ENCODE data around the gene COLEC12. TPM values are rescaled to one million over a fixed set of nuclear protein-coding genes. Genes with fewer than 3 reads are reported as not detected.

The COLEC12 gene
- total RNA-seq, 4 donors from 2014 or later = 5.1 to 14.5 (median 6.9) TPM

DNA sequence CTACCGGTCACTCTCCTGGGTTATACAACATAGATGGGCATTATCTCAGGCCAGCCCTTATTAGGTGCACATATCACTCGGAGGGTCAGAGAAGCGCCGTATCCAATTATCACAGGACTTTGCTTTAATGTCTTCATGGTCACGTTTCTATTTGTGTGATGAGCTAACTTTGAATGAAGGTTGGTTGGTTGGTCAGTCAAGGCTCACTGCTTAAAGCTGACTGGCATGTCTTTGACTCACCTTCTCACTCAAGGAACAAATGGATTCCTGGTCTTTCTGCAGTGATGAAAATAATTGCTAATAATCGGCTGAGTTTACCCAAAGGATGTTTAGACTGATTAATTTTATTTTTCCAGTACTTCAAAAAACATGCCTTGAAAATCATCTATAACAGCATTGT lies 39.7 kb downstream of the COLEC12 start:
- no peak overlapping the region for H3K4me3 ChIP-seq (ENCODE audit: low read depth, poor library complexity, severe bottlenecking)
- TF ChIP-seq, protein P1, sequence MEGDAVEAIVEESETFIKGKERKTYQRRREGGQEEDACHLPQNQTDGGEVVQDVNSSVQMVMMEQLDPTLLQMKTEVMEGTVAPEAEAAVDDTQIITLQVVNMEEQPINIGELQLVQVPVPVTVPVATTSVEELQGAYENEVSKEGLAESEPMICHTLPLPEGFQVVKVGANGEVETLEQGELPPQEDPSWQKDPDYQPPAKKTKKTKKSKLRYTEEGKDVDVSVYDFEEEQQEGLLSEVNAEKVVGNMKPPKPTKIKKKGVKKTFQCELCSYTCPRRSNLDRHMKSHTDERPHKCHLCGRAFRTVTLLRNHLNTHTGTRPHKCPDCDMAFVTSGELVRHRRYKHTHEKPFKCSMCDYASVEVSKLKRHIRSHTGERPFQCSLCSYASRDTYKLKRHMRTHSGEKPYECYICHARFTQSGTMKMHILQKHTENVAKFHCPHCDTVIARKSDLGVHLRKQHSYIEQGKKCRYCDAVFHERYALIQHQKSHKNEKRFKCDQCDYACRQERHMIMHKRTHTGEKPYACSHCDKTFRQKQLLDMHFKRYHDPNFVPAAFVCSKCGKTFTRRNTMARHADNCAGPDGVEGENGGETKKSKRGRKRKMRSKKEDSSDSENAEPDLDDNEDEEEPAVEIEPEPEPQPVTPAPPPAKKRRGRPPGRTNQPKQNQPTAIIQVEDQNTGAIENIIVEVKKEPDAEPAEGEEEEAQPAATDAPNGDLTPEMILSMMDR (IDR thresholded peaks at IDR 0.05) = no peak
- no peak for TF ChIP-seq POLR2A (IDR thresholded peaks at IDR 0.05)
- 93 to 95% methylated on average over 5 of the region's 6 CpGs for WGBS, 2 donors
- intact Hi-C loops (cut with DNase I; ENCODE audit: low total_unique reads) = no loop called here
- DNase-seq (ENCODE audit: low spot score in 2 of 2) = no peak

DNA sequence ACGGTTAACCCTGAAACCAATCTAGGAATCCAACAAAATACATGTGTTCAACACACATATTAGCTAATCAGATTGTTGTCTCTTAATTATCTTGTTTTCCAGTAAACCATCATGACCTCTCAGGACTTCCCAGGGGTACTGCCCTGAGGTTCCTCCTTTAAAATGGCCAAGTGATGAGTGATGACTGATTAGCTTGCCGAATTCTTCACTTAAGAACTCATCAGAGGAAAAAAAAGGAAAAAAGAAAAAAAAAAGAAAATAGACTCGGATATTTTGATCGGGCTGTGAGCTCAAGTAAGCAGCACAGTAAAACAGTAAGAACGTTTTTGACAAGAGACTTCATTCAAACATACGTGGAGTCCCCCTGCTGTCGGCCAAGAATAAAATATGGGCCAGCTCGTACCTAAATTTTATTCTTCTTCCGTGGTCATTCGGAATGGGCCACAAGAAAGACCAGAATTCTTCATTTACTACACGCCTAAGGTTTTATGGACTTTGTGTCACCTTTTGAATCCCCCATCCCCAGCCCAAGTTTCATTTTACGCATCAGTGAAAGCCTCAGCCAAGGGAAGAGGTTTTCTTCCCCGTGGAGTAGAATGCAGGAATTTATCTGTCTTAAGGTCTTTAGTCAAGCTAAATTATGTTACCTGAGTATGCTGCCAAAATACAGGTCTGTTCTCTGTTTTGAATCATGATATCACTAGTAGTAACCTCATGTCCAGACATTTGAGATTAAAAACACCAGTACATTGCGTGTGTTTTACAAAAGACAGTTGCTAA lies 40.5 kb downstream of the COLEC12 start:
- TF ChIP-seq POLR2A (IDR thresholded peaks at IDR 0.05) = no peak
- TF ChIP-seq, protein P1 (IDR thresholded peaks at IDR 0.05) = no peak
- 84 to 85% methylated on average over 14 of the region's 14 CpGs for WGBS, 2 donors
- intact Hi-C loops (cut with DNase I; ENCODE audit: low total_unique reads) = no loop called here
- H3K4me3 ChIP-seq (ENCODE audit: low read depth, poor library complexity, severe bottlenecking) = no peak overlapping the region
- DNase-seq (ENCODE audit: low spot score in 2 of 2) = no peak

DNA sequence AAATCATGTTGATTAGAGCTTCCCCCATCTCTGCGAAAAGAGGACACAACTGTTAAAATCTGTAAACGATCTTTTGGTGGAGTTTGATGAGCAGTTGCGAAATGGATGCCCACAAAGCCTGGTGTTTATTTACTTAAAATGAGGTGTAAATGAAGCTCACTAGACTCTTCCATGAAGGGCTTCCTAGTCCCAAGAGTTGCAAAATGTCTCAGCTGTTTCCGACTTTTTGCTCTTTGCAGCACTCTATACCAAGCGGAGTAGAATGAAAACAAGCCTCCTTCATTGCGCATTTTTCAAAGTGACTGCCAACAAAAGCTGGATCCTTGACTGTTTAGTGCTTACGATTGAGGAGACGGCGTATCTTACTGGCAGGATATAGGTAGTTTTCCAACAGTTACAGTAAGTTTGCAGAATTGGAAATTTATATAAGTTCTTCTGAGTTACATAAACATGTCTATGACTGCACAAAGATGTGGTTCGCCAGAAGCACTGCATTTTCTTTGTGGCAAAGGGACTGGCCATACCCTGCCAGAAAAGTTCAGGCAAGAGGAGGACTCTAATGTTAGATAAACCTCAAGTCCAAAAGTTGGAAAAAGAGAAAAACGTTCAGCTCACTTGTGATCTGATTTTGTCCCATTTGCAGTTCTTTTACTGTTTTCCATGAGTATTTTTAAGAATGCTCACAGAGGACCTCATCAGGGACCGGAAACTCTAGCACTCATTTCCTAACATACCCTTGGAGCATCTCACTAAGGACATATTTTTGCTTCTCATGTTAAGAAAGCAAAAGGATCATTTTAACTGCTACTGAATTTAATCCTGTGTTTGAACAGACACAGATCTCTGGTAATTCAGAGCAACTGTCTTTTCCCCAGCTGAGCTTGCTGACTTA lies 42.7 kb downstream of the COLEC12 start:
- no peak overlapping the region for H3K4me3 ChIP-seq (ENCODE audit: low read depth, poor library complexity, severe bottlenecking)
- TF ChIP-seq, protein P1 (IDR thresholded peaks at IDR 0.05) = no peak
- TF ChIP-seq POLR2A (IDR thresholded peaks at IDR 0.05) = no peak
- intact Hi-C loops (cut with DNase I; ENCODE audit: low total_unique reads) = loop anchor here (2.0 kb wide), 1 partner anchor 33 kb away; no protein-coding TSS in a partner anchor
- 68 to 70% methylated on average over 12 of the region's 12 CpGs for WGBS, 2 donors
- no peak for DNase-seq (ENCODE audit: low spot score in 2 of 2)

DNA sequence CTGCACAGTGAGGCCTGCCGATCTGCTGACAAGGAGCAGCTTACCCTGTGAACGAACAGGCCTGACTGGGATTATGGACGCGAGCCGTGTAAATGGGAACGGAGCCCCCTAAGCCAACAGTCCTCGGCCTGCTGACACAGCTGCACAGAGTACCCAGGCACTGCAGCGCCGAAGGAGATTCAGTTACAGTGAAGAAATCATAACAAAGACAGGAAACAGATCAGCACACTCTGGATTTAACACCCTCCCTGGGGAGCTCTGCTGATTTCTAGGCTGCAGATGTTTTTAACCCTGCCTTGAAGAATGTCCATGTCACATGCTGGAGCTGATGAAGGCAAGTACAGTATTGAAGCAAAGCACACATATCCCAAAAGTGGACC lies 43.4 kb downstream of the COLEC12 start:
- WGBS, 2 donors = 31 to 42% methylated on average over 9 of the region's 9 CpGs
- intact Hi-C loops (cut with DNase I; ENCODE audit: low total_unique reads) = loop anchor here (2.0 kb wide), 1 partner anchor 32 kb away; no protein-coding TSS in a partner anchor
- DNase-seq (ENCODE audit: low spot score in 2 of 2) = peak in 1 of 2 donors; percentile 48
- no peak overlapping the region for H3K4me3 ChIP-seq (ENCODE audit: low read depth, poor library complexity, severe bottlenecking)
- TF ChIP-seq POLR2A (IDR thresholded peaks at IDR 0.05) = no peak
- TF ChIP-seq, protein P1 (IDR thresholded peaks at IDR 0.05) = no peak

DNA sequence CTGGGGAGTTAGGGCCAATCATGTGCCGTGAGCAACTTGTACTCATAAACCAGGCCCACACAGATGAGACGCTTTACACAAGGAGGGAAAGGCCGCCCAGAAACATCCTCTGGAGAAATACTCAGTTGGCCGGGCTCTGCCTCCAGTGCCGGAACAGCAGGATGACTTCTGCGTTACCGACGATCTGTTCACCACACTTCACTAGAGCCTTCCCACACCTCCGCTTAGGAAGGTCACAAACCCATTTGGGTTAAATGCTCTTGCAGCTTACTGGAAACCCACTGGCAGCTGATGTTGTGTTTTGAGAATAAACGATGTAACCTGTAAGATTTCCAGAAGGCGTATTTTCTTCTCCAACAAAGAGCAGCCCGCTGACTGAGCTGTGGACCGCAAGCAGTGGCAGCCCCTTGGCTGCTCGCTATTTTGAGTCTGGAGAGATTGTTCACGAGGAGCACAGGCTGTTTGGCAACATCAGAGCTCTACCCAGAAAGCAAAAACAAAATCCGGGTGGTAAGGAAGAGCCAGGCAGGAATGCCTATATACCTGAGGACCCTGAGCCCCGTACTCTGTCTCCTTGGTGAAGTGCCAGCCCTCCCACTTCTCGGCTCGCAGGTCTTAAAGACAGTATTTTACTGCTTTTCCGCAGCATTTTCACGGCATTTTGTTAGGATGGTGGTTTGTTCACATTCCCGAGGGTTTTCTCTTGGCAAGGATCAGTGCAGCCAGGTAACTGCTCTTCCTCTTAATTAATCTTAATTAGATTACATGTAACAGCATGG lies 44.0 kb downstream of the COLEC12 start:
- intact Hi-C loops (cut with DNase I; ENCODE audit: low total_unique reads) = loop anchor here (2.0 kb wide), 1 partner anchor 32 kb away; no protein-coding TSS in a partner anchor
- no peak for TF ChIP-seq POLR2A (IDR thresholded peaks at IDR 0.05)
- TF ChIP-seq, protein P1 (IDR thresholded peaks at IDR 0.05) = no peak
- peak; percentile 54 to 88 for DNase-seq (ENCODE audit: low spot score in 2 of 2)
- no peak overlapping the region for H3K4me3 ChIP-seq (ENCODE audit: low read depth, poor library complexity, severe bottlenecking)
- 52 to 54% methylated on average over 22 of the region's 22 CpGs for WGBS, 2 donors

Data from lower leg skin (tissue), 4 donors.